SK-N-SH (cell line): ENCODE results near the gene DOCK3. TPM values are rescaled to one million over a fixed set of nuclear protein-coding genes. Genes with fewer than 3 reads are reported as not detected.

ENCODE experiments used
- CTCF ChIA-PET: fragments of 300-600, 350-600 bp; formaldehyde crosslinking; extraction: SDS; loops from one replicate; lab custom pipeline; 2021; lab: Yijun Ruan, JAX
- POLR2A ChIA-PET: fragments of 350-600 bp; sonication (Branson Sonifier 250); formaldehyde crosslinking; extraction: SDS; loops from one replicate; lab custom pipeline; 2020; ENCODE audit warnings: antibody characterized with exemption, inconsistent platforms; lab: Yijun Ruan, JAX
- DNase-seq: peaks from one replicate; pipeline ENCODE4 v3.0.0; 2012
- H2AFZ ChIP-seq: fragments of 200-600 bp; sonication (generic); 2 replicates; pipeline ENCODE4 v1.8.1; 2016; ENCODE audit warnings: antibody characterized with exemption, mild to moderate bottlenecking, low read depth
- H3F3A ChIP-seq: fragments of 200-600 bp; sonication (generic); replicated peaks from 2 replicates; pipeline ENCODE3; 2016; ENCODE audit warnings: antibody characterized with exemption, mild to moderate bottlenecking; ENCODE audit not compliant: insufficient read depth
- H3K27ac ChIP-seq, 2 experiments: fragments of 200-500 bp in 1 of 2; fragments of 200-600 bp in 1 of 2; sonication (Bioruptor generic) in 1 of 2; sonication (generic), shearing (Covaris generic) in 1 of 2; 2 replicates each; pipeline versions ENCODE4 v1.5.1 to v1.6.1; 2014 to 2016; ENCODE audit warnings: low read depth in 2 of 2, inconsistent platforms in 1 of 2, low read length in 1 of 2, mild to moderate bottlenecking in 1 of 2, mixed read lengths in 1 of 2
- H3K27me3 ChIP-seq: fragments of 200-600 bp; sonication (generic), shearing (Covaris generic); 2 replicates; pipeline ENCODE4 v1.6.1; 2016; ENCODE audit warnings: mixed run types; ENCODE audit not compliant: insufficient read depth
- H3K36me3 ChIP-seq, 2 experiments: fragments of 200-500 bp in 1 of 2; fragments of 200-600 bp in 1 of 2; sonication (Bioruptor generic) in 1 of 2; sonication (generic) in 1 of 2; replicated peaks in 1 of 2; 2 replicates each; pipeline versions ENCODE3 to v1.5.1; 2014 to 2016; ENCODE audit warnings: low read length in 1 of 2, mild to moderate bottlenecking in 1 of 2; ENCODE audit not compliant: insufficient read depth in 2 of 2, control insufficient read depth in 1 of 2
- H3K4me1 ChIP-seq, 2 experiments: fragments of 200-500 bp in 1 of 2; fragments of 200-600 bp in 1 of 2; sonication (Bioruptor generic) in 1 of 2; sonication (generic), shearing (Covaris generic) in 1 of 2; 2 replicates each; pipeline versions ENCODE4 v1.5.1 to v1.6.1; 2014 to 2016; ENCODE audit warnings: low read depth in 1 of 2, low read length in 1 of 2, mixed run types in 1 of 2; ENCODE audit not compliant: insufficient read depth in 2 of 2, control insufficient read depth in 1 of 2
- H3K4me2 ChIP-seq: fragments of 200-600 bp; sonication (generic), shearing (Covaris generic); 2 replicates; pipeline ENCODE4 v1.6.1; 2017; ENCODE audit warnings: mixed run types
- H3K4me3 ChIP-seq, 2 experiments: fragments of 200-500 bp in 1 of 2; fragments of 200-600 bp in 1 of 2; sonication (Bioruptor generic) in 1 of 2; sonication (generic), shearing (Covaris generic) in 1 of 2; 2 replicates each; pipeline versions ENCODE4 v1.5.1 to v1.8.1; 2014 to 2016; ENCODE audit warnings: low read depth in 2 of 2, inconsistent platforms in 1 of 2, low read length in 1 of 2, mild to moderate bottlenecking in 1 of 2, mixed read lengths in 1 of 2, moderate library complexity in 1 of 2
- H3K79me2 ChIP-seq: fragments of 200-600 bp; sonication (generic); 2 replicates; pipeline ENCODE4 v1.8.1; 2017; ENCODE audit warnings: mild to moderate bottlenecking; ENCODE audit not compliant: insufficient read depth
- H3K9ac ChIP-seq: fragments of 200-600 bp; sonication (generic); 2 replicates; pipeline ENCODE4 v1.6.1; 2017; ENCODE audit warnings: mixed run types
- H3K9me2 ChIP-seq: fragments of 200-600 bp; sonication (generic); 2 replicates; pipeline ENCODE4 v1.6.1; 2017; ENCODE audit warnings: mixed run types
- H3K9me3 ChIP-seq: fragments of 200-600 bp; sonication (generic); 2 replicates; pipeline ENCODE4 v1.6.1; 2017; ENCODE audit warnings: mixed run types, mild to moderate bottlenecking, moderate library complexity
- H4K20me1 ChIP-seq: fragments of 200-600 bp; sonication (generic); 2 replicates; pipeline ENCODE4 v1.6.1; 2017; ENCODE audit warnings: mild to moderate bottlenecking, mixed run types; ENCODE audit not compliant: insufficient read depth
- CHD2 ChIP-seq: fragments of 150-350 bp; IDR thresholded peaks from 2 replicates; pipeline ENCODE4 v1.6.1; 2018; ENCODE audit warnings: low read length; ENCODE audit not compliant: partially characterized antibody
- ELF1 ChIP-seq: IDR thresholded peaks from 2 replicates; pipeline ENCODE4 v1.4.0; 2012
- FOXJ3 ChIP-seq: sonication (generic); formaldehyde crosslinking; IDR thresholded peaks from 2 replicates; pipeline ENCODE4 v1.5.1; 2020; ENCODE audit warnings: mild to moderate bottlenecking, missing genetic modification reagents
- FOXM1 ChIP-seq: IDR thresholded peaks from 2 replicates; pipeline ENCODE4 v1.4.0; 2012; ENCODE audit warnings: low read depth, mild to moderate bottlenecking
- GATA2 ChIP-seq: sonication (generic); formaldehyde crosslinking; IDR thresholded peaks from 2 replicates; pipeline ENCODE4 v1.5.0; 2020; ENCODE audit warnings: mild to moderate bottlenecking, missing genetic modification reagents
- MXI1 ChIP-seq: IDR thresholded peaks from 2 replicates; pipeline ENCODE4 v1.6.1; 2012; ENCODE audit warnings: mild to moderate bottlenecking, low read depth, low read length, improper control_type of control experiment
- NFIC ChIP-seq: IDR thresholded peaks from 2 replicates; pipeline ENCODE4 v1.4.0; 2012; ENCODE audit warnings: borderline replicate concordance
- RAD21 ChIP-seq: IDR thresholded peaks from 2 replicates; pipeline ENCODE4 v1.6.1; 2012; ENCODE audit warnings: mild to moderate bottlenecking, low read length
- RCOR1 ChIP-seq: fragments of 150-350 bp; IDR thresholded peaks from 2 replicates; pipeline ENCODE4 v1.6.1; 2017; ENCODE audit warnings: antibody characterized with exemption, low read length
- RFX5 ChIP-seq: IDR thresholded peaks from 2 replicates; pipeline ENCODE4 v1.6.1; 2012; ENCODE audit warnings: mild to moderate bottlenecking, improper control_type of control experiment, low read length
- RXRA ChIP-seq: IDR thresholded peaks from 2 replicates; pipeline ENCODE4 v1.4.0; 2012; ENCODE audit warnings: low read depth, mild to moderate bottlenecking, borderline replicate concordance
- SIN3A ChIP-seq: IDR thresholded peaks from 2 replicates; pipeline ENCODE4 v1.6.1; 2012; ENCODE audit warnings: low read depth, mild to moderate bottlenecking, low read length, moderate library complexity, borderline replicate concordance
- SMC3 ChIP-seq: IDR thresholded peaks from 2 replicates; pipeline ENCODE4 v1.6.1; 2012; ENCODE audit warnings: low read depth, low read length, improper control_type of control experiment
- TCF12 ChIP-seq: IDR thresholded peaks from 2 replicates; pipeline ENCODE4 v1.4.0; 2012
- TEAD4 ChIP-seq: IDR thresholded peaks from 2 replicates; pipeline ENCODE4 v1.4.0; 2012; ENCODE audit warnings: mild to moderate bottlenecking, borderline replicate concordance; ENCODE audit not compliant: insufficient read depth
- WGBS: methylation state at CpG from one replicate; pipeline ENCODE4 v1.1.6; 2017; ENCODE audit warnings: low lambda C conversion rate; 5-methylcytosine and 5-hydroxymethylcytosine counted together
- polyA plus RNA-seq, 3 experiments: library from polyadenylated mRNA; depleted of rRNA; stranded (reverse); fragments of >200 nt; gene quantifications; 2 replicates each; pipeline ENCODE4 v1.2.3, GENCODE V29; 2012
- TF ChIP-seq, protein P1 (sequence below): IDR thresholded peaks from 2 replicates; pipeline ENCODE4 v1.4.0; 2012; ENCODE audit warnings: low read depth, borderline replicate concordance
- TF ChIP-seq, protein P2 (sequence below): IDR thresholded peaks from 2 replicates; pipeline ENCODE4 v1.6.1; 2012; ENCODE audit warnings: mild to moderate bottlenecking, low read depth, low read length, moderate library complexity
- TF ChIP-seq, protein P3 (sequence below): fragments of 200-600 bp; sonication (generic); IDR thresholded peaks from 2 replicates; pipeline ENCODE4 v1.6.1; 2017; ENCODE audit warnings: antibody characterized with exemption, mild to moderate bottlenecking, moderate library complexity
- TF ChIP-seq, protein P4 (sequence below): IDR thresholded peaks from 2 replicates; pipeline ENCODE4 v1.4.0; 2012; ENCODE audit warnings: low read depth, borderline replicate concordance

DOCK3 gene
- polyA plus RNA-seq, 1 of the 3 experiments (the other 2 are of a cell fraction): 0.05 TPM

DNA sequence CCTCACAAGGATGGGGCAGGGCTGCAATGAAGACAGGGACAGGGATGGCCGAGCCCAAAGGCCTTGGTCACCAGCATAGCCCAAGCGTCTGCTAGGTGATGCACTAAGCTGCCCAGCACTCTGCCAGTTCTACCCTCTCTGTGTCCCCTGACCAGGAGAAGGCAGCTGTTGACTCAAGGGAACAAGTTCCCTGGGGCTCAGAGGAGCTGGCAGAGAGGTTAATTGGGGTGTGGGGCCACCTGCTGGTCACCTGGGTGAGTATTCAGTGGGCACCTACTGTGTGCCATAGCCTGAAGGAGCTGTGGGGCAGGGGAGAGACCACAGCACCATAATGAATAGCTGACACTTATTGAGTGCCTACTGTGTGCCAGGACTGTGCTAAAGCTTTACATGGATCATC is 22.0 kb upstream of the DOCK3 start:
- TF ChIP-seq RFX5 (no peak), RAD21 (peak; percentile 58), SMC3 (peak; percentile 51), FOXJ3 (no peak)
- TF ChIP-seq, protein P1, sequence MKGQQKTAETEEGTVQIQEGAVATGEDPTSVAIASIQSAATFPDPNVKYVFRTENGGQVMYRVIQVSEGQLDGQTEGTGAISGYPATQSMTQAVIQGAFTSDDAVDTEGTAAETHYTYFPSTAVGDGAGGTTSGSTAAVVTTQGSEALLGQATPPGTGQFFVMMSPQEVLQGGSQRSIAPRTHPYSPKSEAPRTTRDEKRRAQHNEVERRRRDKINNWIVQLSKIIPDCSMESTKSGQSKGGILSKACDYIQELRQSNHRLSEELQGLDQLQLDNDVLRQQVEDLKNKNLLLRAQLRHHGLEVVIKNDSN: no peak
- TF ChIP-seq, protein P2, sequence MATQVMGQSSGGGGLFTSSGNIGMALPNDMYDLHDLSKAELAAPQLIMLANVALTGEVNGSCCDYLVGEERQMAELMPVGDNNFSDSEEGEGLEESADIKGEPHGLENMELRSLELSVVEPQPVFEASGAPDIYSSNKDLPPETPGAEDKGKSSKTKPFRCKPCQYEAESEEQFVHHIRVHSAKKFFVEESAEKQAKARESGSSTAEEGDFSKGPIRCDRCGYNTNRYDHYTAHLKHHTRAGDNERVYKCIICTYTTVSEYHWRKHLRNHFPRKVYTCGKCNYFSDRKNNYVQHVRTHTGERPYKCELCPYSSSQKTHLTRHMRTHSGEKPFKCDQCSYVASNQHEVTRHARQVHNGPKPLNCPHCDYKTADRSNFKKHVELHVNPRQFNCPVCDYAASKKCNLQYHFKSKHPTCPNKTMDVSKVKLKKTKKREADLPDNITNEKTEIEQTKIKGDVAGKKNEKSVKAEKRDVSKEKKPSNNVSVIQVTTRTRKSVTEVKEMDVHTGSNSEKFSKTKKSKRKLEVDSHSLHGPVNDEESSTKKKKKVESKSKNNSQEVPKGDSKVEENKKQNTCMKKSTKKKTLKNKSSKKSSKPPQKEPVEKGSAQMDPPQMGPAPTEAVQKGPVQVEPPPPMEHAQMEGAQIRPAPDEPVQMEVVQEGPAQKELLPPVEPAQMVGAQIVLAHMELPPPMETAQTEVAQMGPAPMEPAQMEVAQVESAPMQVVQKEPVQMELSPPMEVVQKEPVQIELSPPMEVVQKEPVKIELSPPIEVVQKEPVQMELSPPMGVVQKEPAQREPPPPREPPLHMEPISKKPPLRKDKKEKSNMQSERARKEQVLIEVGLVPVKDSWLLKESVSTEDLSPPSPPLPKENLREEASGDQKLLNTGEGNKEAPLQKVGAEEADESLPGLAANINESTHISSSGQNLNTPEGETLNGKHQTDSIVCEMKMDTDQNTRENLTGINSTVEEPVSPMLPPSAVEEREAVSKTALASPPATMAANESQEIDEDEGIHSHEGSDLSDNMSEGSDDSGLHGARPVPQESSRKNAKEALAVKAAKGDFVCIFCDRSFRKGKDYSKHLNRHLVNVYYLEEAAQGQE: no peak
- TF ChIP-seq, protein P3, sequence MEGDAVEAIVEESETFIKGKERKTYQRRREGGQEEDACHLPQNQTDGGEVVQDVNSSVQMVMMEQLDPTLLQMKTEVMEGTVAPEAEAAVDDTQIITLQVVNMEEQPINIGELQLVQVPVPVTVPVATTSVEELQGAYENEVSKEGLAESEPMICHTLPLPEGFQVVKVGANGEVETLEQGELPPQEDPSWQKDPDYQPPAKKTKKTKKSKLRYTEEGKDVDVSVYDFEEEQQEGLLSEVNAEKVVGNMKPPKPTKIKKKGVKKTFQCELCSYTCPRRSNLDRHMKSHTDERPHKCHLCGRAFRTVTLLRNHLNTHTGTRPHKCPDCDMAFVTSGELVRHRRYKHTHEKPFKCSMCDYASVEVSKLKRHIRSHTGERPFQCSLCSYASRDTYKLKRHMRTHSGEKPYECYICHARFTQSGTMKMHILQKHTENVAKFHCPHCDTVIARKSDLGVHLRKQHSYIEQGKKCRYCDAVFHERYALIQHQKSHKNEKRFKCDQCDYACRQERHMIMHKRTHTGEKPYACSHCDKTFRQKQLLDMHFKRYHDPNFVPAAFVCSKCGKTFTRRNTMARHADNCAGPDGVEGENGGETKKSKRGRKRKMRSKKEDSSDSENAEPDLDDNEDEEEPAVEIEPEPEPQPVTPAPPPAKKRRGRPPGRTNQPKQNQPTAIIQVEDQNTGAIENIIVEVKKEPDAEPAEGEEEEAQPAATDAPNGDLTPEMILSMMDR: peak; percentile 49
- ChIA-PET POLR2A (interaction anchor here (1.4 kb wide), 1 partner anchor 36 kb away, joined by 3 read pairs; no protein-coding TSS in a partner anchor), CTCF (interaction anchor here (0.6 to 13.2 kb wide), 18 partner anchors 9 to 719 kb away, joined by 3 to 171 read pairs (median 4); partner anchors contain the start of genes C3orf18, DOCK3, HEMK1 and MAPKAPK3)
- WGBS: 75% methylated on average over 2 of the region's 2 CpGs
- DNase-seq: peak; percentile 45
- Histone ChIP-seq H3K36me3 (no peaks in the 10 kb centered on the region), H3K9me3 (no peaks in the 10 kb centered on the region), H3K4me3 (no peak overlapping the region), H3K9ac (no peak overlapping the region), H3K27ac (no peak overlapping the region), H2AFZ (no peak overlapping the region), H3K9me2 (no peaks in the 10 kb centered on the region), H3K79me2 (no peaks in the 10 kb centered on the region), H3K27me3 (no peaks in the 10 kb centered on the region), H4K20me1 (no peaks in the 10 kb centered on the region), H3K4me1 (peaks cover 0 to 31% of the 10 kb centered on the region in 2 experiments; a peak in 1 of 4 replicates), H3K4me2 (no peak overlapping the region), H3F3A (no peaks in the 10 kb centered on the region)

DNA sequence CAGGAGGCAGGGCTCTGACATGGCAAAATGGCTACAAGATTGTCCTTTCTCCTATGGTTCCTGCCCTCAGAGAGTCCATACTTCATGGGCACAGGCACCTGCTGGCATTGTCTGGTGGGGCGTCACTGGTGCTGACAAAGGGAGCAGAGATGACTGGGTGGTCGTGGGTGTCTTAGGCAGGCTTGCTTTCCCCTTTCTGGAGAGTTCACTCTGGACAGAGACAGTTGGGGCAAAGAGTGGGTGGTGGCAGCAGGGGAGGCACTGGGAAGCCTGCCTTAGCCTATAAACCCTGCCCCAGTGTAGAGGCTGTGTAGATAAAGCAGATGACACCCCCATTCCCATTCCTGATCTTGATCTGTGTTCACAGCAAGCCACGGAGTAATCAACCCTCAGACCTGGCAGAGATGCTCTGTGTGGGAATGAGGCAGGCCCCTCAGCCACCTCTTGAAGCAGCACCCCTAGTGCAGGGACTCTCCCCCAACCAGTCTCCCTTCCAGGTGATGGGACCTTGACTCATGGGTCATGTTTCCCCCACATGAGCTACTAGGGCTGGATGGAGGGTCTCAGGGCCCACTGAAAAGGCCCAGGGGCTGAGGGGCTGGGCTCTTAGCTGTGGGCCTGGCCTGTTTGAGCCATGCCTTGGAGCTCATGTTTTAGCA is 20.7 kb upstream of the DOCK3 start:
- H3K27ac ChIP-seq: no peak overlapping the region
- H3K9me3 ChIP-seq: no peaks in the 10 kb centered on the region
- POLR2A ChIA-PET: interaction anchor here (0.8 kb wide), 1 partner anchor 24 kb away, joined by 3 read pairs; no protein-coding TSS in a partner anchor
- no peak for TF ChIP-seq RCOR1
- TF ChIP-seq SIN3A: no peak
- no peak for TF ChIP-seq FOXM1
- TF ChIP-seq, protein P4, sequence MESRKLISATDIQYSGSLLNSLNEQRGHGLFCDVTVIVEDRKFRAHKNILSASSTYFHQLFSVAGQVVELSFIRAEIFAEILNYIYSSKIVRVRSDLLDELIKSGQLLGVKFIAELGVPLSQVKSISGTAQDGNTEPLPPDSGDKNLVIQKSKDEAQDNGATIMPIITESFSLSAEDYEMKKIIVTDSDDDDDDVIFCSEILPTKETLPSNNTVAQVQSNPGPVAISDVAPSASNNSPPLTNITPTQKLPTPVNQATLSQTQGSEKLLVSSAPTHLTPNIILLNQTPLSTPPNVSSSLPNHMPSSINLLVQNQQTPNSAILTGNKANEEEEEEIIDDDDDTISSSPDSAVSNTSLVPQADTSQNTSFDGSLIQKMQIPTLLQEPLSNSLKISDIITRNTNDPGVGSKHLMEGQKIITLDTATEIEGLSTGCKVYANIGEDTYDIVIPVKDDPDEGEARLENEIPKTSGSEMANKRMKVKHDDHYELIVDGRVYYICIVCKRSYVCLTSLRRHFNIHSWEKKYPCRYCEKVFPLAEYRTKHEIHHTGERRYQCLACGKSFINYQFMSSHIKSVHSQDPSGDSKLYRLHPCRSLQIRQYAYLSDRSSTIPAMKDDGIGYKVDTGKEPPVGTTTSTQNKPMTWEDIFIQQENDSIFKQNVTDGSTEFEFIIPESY: no peak
- no peak for TF ChIP-seq ELF1
- TF ChIP-seq NFIC: no peak
- no peak for TF ChIP-seq TCF12
- no peak for TF ChIP-seq TEAD4
- TF ChIP-seq GATA2 (CRISPR knock-in tag): no peak
- TF ChIP-seq CHD2: no peak
- TF ChIP-seq RXRA: no peak
- no peak for TF ChIP-seq RFX5
- no peak for TF ChIP-seq MXI1

More for the DNA sequence above, 20.7 kb upstream of the DOCK3 start:
- Histone ChIP-seq H3K4me2 (no peak overlapping the region), H3K9ac (no peak overlapping the region), H3K9me2 (no peaks in the 10 kb centered on the region), H3K36me3 (no peaks in the 10 kb centered on the region), H3K4me1 (peaks cover 0 to 17% of the 10 kb centered on the region in 2 experiments; a peak in 1 of 4 replicates), H3K27me3 (no peaks in the 10 kb centered on the region), H3K4me3 (no peak overlapping the region), H3K79me2 (no peaks in the 10 kb centered on the region), H2AFZ (no peak overlapping the region), H3F3A (no peaks in the 10 kb centered on the region), H4K20me1 (no peaks in the 10 kb centered on the region)
- 55% methylated on average over 3 of the region's 3 CpGs for WGBS
- DNase-seq: no peak
- CTCF ChIA-PET: interaction anchor here (0.9 to 13.2 kb wide), 6 partner anchors 8 to 84 kb away, joined by 3 to 171 read pairs (median 9); partner anchors contain the start of genes HEMK1 and MAPKAPK3
